ENCODE results near the gene ERAP2.

DNA sequence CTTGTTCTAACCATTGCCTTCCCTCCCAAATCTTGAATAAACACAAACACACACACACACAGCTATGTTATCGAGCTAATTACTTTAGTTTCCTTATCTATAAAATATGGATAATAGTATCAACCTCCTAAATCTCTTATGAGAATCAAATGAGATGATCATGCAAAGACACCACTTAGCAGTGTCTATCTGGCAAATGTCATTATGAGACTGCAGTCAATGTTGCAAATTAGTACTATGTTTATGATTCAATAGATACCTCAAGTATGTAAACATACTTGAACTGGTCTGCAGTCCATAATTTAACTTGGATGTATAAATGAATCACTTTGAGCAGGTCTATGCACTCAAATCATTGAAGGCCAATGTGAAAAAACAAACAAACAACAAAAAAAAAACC lies 22.2 kb upstream of the ERAP2 start:
- TF ChIP-seq POLR2A (IDR thresholded peaks at IDR 0.05): no peak
- TF ChIP-seq, protein P1, sequence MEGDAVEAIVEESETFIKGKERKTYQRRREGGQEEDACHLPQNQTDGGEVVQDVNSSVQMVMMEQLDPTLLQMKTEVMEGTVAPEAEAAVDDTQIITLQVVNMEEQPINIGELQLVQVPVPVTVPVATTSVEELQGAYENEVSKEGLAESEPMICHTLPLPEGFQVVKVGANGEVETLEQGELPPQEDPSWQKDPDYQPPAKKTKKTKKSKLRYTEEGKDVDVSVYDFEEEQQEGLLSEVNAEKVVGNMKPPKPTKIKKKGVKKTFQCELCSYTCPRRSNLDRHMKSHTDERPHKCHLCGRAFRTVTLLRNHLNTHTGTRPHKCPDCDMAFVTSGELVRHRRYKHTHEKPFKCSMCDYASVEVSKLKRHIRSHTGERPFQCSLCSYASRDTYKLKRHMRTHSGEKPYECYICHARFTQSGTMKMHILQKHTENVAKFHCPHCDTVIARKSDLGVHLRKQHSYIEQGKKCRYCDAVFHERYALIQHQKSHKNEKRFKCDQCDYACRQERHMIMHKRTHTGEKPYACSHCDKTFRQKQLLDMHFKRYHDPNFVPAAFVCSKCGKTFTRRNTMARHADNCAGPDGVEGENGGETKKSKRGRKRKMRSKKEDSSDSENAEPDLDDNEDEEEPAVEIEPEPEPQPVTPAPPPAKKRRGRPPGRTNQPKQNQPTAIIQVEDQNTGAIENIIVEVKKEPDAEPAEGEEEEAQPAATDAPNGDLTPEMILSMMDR (IDR thresholded peaks at IDR 0.05): no peak

Data from right lobe of liver (tissue), 4 donors.